ENCODE results near the gene SEMA6B.

The SEMA6B gene

GRCh38 chr19:4503825-4504170, 55.7 kb downstream of the SEMA6B start:
- TF ChIP-seq CTCF (IDR thresholded peaks at IDR 0.05; ENCODE audit: low read depth, low read length, missing control alignments): no peak
- no peak for DNase-seq (ENCODE audit: low read depth)
- in situ Hi-C loops (cut with HindIII; ENCODE audit: low sequenced_read_pairs): no loop called here
- H3K4me3 ChIP-seq (ENCODE audit: low read depth, low read length): no peak overlapping the region

- no peak overlapping the region for H3K4me3 ChIP-seq (ENCODE audit: low read depth, low read length)
- no peak for DNase-seq (ENCODE audit: low read depth)
- in situ Hi-C loops (cut with HindIII; ENCODE audit: low sequenced_read_pairs): no loop called here
- TF ChIP-seq CTCF (IDR thresholded peaks at IDR 0.05; ENCODE audit: low read depth, low read length, missing control alignments): no peak
Measured at GRCh38 chr19:4503132-4503824, 56.2 kb downstream of the SEMA6B start.

GRCh38 chr19:4502282-4503131, 57.0 kb downstream of the SEMA6B start:
- in situ Hi-C loops (cut with HindIII; ENCODE audit: low sequenced_read_pairs): no loop called here
- DNase-seq (ENCODE audit: low read depth): no peak
- TF ChIP-seq CTCF (IDR thresholded peaks at IDR 0.05; ENCODE audit: low read depth, low read length, missing control alignments): no peak
- H3K4me3 ChIP-seq (ENCODE audit: low read depth, low read length): no peak overlapping the region

- no peak for TF ChIP-seq CTCF (IDR thresholded peaks at IDR 0.05; ENCODE audit: low read depth, low read length, missing control alignments)
- no peak for DNase-seq (ENCODE audit: low read depth)
- no peak overlapping the region for H3K4me3 ChIP-seq (ENCODE audit: low read depth, low read length)
- in situ Hi-C loops (cut with HindIII; ENCODE audit: low sequenced_read_pairs): no loop called here
Measured at GRCh38 chr19:4501691-4502090, 57.8 kb downstream of the SEMA6B start.

GRCh38 chr19:4500841-4501591, 58.5 kb downstream of the SEMA6B start:
- no peak for DNase-seq (ENCODE audit: low read depth)
- TF ChIP-seq CTCF (IDR thresholded peaks at IDR 0.05; ENCODE audit: low read depth, low read length, missing control alignments): no peak
- in situ Hi-C loops (cut with HindIII; ENCODE audit: low sequenced_read_pairs): no loop called here
- H3K4me3 ChIP-seq (ENCODE audit: low read depth, low read length): no peak overlapping the region

- in situ Hi-C loops (cut with HindIII; ENCODE audit: low sequenced_read_pairs): no loop called here
- H3K4me3 ChIP-seq (ENCODE audit: low read depth, low read length): no peak overlapping the region
- no peak for TF ChIP-seq CTCF (IDR thresholded peaks at IDR 0.05; ENCODE audit: low read depth, low read length, missing control alignments)
Measured at GRCh38 chr19:4499855-4500254, 59.6 kb downstream of the SEMA6B start.

More at GRCh38 chr19:4499855-4500254, 59.6 kb downstream of the SEMA6B start:
- DNase-seq (ENCODE audit: low read depth): no peak

All from astrocyte of the cerebellum (primary cell).